Activated effector memory CD4-positive, alpha-beta T cell treated with anti-CD3 and anti-CD28 coated beads, Interleukin-2, amount 50 U/mL, for 16 hours (primary cell): Measurements from ENCODE around the gene POLH.
A peak's percentile ranks its signal among the peaks of the same experiment; 100 is the strongest.
"Not testable (repeated sequence)": the region's sequence is repeated elsewhere in the genome, so short reads cannot be mapped to it uniquely, and the experiment has no call there.

Experiments used
- DNase-seq: peaks from one replicate; pipeline ENCODE4 v3.0.0-alpha.2; 2020

The POLH gene

GRCh38 chr6:43575772-43576551, at the start of gene POLH, which contains the start of gene XPO5:
TSS of gene POLH (plus strand) at chr6:43576185. CDS start at chr6:43582320, 6,135 bp downstream.
TSS of gene XPO5 (minus strand) at chr6:43576038. CDS start at chr6:43575864, 174 bp downstream.
- DNase-seq = peak; percentile 97

GRCh38 chr6:43532201-43532600, 43.8 kb upstream of the POLH start:
- no peak for DNase-seq

- DNase-seq = not testable (repeated sequence)
Observed at GRCh38 chr6:43538986-43539385, 37.0 kb upstream of the POLH start.

- not testable (repeated sequence) for DNase-seq
Observed at GRCh38 chr6:43539409-43539808, 36.6 kb upstream of the POLH start.

GRCh38 chr6:43540507-43540906, 35.5 kb upstream of the POLH start:
- no peak for DNase-seq

GRCh38 chr6:43541774-43542471, 34.1 kb upstream of the POLH start:
- DNase-seq = no peak

GRCh38 chr6:43544461-43544860, 31.5 kb upstream of the POLH start:
- no peak for DNase-seq

GRCh38 chr6:43547222-43547621, 28.8 kb upstream of the POLH start:
- no peak for DNase-seq

- DNase-seq = not testable (repeated sequence)
Observed at GRCh38 chr6:43557620-43558019, 18.4 kb upstream of the POLH start.

GRCh38 chr6:43559328-43559727, 16.7 kb upstream of the POLH start:
- DNase-seq = no peak

- DNase-seq = no peak
Observed at GRCh38 chr6:43570876-43571441, 5.0 kb upstream of the POLH start.

- no peak for DNase-seq
Observed at GRCh38 chr6:43572015-43572414, 4.0 kb upstream of the POLH start.

GRCh38 chr6:43575105-43575771, 747 bp upstream of the POLH start:
- no peak for DNase-seq

GRCh38 chr6:43578748-43579147, 2.8 kb downstream of the POLH start:
- DNase-seq = no peak

- DNase-seq = no peak
Observed at GRCh38 chr6:43579171-43579570, 3.2 kb downstream of the POLH start.

- DNase-seq = no peak
Observed at GRCh38 chr6:43582911-43583310, 6.9 kb downstream of the POLH start.

- DNase-seq = peak; percentile 64
Observed at GRCh38 chr6:43584892-43585570, 9.0 kb downstream of the POLH start.

GRCh38 chr6:43588194-43588593, 12.2 kb downstream of the POLH start:
- no peak for DNase-seq

- DNase-seq = not testable (repeated sequence)
Observed at GRCh38 chr6:43589564-43589963, 13.6 kb downstream of the POLH start.

GRCh38 chr6:43593938-43594337, 18.0 kb downstream of the POLH start:
- DNase-seq = no peak

GRCh38 chr6:43600595-43600994, 24.6 kb downstream of the POLH start:
- DNase-seq = no peak

- DNase-seq = no peak
Observed at GRCh38 chr6:43604174-43604573, 28.2 kb downstream of the POLH start.

- no peak for DNase-seq
Observed at GRCh38 chr6:43606019-43606418, 30.0 kb downstream of the POLH start.
